WTC11 (cell line): ENCODE results near the gene AHSG. TPM values are rescaled to one million over a fixed set of nuclear protein-coding genes. Genes with fewer than 3 reads are reported as not detected.
A peak's percentile ranks its signal among the peaks of the same experiment; 100 is the strongest.

Experiments
- ATAC-seq: fragments of 200-7000 bp; cut with Tn5 transposase; 2 replicates; pipeline ENCODE4 v1.10.0; 2021; ENCODE audit warnings: mild to moderate bottlenecking, moderate library complexity
- CTCF ChIA-PET: fragments of 300-600 bp; sonication (Branson Sonifier 250); formaldehyde crosslinking; loops from one replicate; lab custom pipeline; 2021; ENCODE audit warnings: antibody characterized with exemption; lab: Charles Lee
- POLR2A ChIA-PET: fragments of 350-600 bp; sonication (Branson Sonifier 250); formaldehyde crosslinking; loops from one replicate; lab custom pipeline; 2021; ENCODE audit warnings: antibody characterized with exemption; lab: Charles Lee
- DNase-seq: peaks from one replicate; pipeline ENCODE4 v3.0.0; 2021; ENCODE audit warnings: low spot score
- H3K27ac Mint-ChIP-seq: 2 replicates; pipeline ENCODE4 v1.8.0; 2021; ENCODE audit warnings: mixed read lengths
- H3K27me3 Mint-ChIP-seq: 2 replicates; pipeline ENCODE4 v1.8.0; 2021; ENCODE audit warnings: low read depth, mild to moderate bottlenecking, moderate library complexity, mixed read lengths
- H3K36me3 Mint-ChIP-seq: 2 replicates; pipeline ENCODE4 v1.8.0; 2021; ENCODE audit warnings: mixed read lengths
- H3K4me1 Mint-ChIP-seq: 2 replicates; pipeline ENCODE4 v1.8.0; 2022; ENCODE audit warnings: mixed read lengths
- H3K4me3 Mint-ChIP-seq: 2 replicates; pipeline ENCODE4 v1.8.0; 2021; ENCODE audit warnings: mild to moderate bottlenecking, moderate library complexity, mixed read lengths
- H3K9me3 Mint-ChIP-seq: 2 replicates; pipeline ENCODE4 v1.8.0; 2021; ENCODE audit warnings: mixed read lengths
- ATF1 ChIP-seq: sonication (generic); formaldehyde crosslinking; IDR thresholded peaks from 2 replicates; pipeline ENCODE4 v1.8.1; 2023; ENCODE audit warnings: mild to moderate bottlenecking, moderate library complexity, missing genetic modification reagents
- CREB1 ChIP-seq: sonication (generic); formaldehyde crosslinking; IDR thresholded peaks from 2 replicates; pipeline ENCODE4 v1.8.0; 2023; ENCODE audit warnings: mild to moderate bottlenecking, missing genetic modification reagents
- ELF4 ChIP-seq: sonication (generic); formaldehyde crosslinking; IDR thresholded peaks from 2 replicates; pipeline ENCODE4 v1.8.1; 2022; ENCODE audit warnings: low read depth, mild to moderate bottlenecking, moderate library complexity, missing genetic modification reagents
- EMX1 ChIP-seq: fragments of 250-450 bp; sonication (Bioruptor Pico); IDR thresholded peaks from 2 replicates; pipeline ENCODE4 v1.8.0; 2021; ENCODE audit warnings: mild to moderate bottlenecking
- ESRRA ChIP-seq: sonication (generic); formaldehyde crosslinking; IDR thresholded peaks from 2 replicates; pipeline ENCODE4 v1.8.1; 2022; ENCODE audit warnings: mild to moderate bottlenecking, missing genetic modification reagents, borderline replicate concordance
- FOXP1 ChIP-seq: sonication (generic); formaldehyde crosslinking; IDR thresholded peaks from 2 replicates; pipeline ENCODE4 v1.8.0; 2022; ENCODE audit warnings: missing genetic modification reagents, mild to moderate bottlenecking, moderate library complexity, borderline replicate concordance
- GTF2I ChIP-seq: fragments of 250-450 bp; sonication (Bioruptor Pico); conservative IDR thresholded peaks from 2 replicates; pipeline ENCODE4 v1.4.0; 2021; ENCODE audit warnings: mild to moderate bottlenecking
- JAZF1 ChIP-seq: fragments of 250-450 bp; sonication (Bioruptor Pico); IDR thresholded peaks from 2 replicates; pipeline ENCODE4 v1.9.0; 2021; ENCODE audit warnings: moderate library complexity, mild to moderate bottlenecking, inconsistent platforms
- KAT7 ChIP-seq: sonication (generic); formaldehyde crosslinking; IDR thresholded peaks from 2 replicates; pipeline ENCODE4 v1.8.1; 2023; ENCODE audit warnings: missing genetic modification reagents, mild to moderate bottlenecking, borderline replicate concordance
- MXD4 ChIP-seq: fragments of 250-450 bp; sonication (Bioruptor Pico); IDR thresholded peaks from 2 replicates; pipeline ENCODE4 v1.8.0; 2021; ENCODE audit warnings: mild to moderate bottlenecking, moderate library complexity, borderline replicate concordance
- NR1H2 ChIP-seq: sonication (generic); formaldehyde crosslinking; IDR thresholded peaks from 2 replicates; pipeline ENCODE4 v1.9.0; 2021; ENCODE audit warnings: mild to moderate bottlenecking, moderate library complexity, missing genetic modification reagents
- NR2C2 ChIP-seq: sonication (generic); formaldehyde crosslinking; IDR thresholded peaks from 2 replicates; pipeline ENCODE4 v1.8.0; 2022; ENCODE audit warnings: mild to moderate bottlenecking, missing genetic modification reagents
- OVOL2 ChIP-seq: fragments of 250-450 bp; sonication (Bioruptor Pico); IDR thresholded peaks from 2 replicates; pipeline ENCODE4 v1.9.0; 2021; ENCODE audit warnings: mild to moderate bottlenecking, borderline replicate concordance
- RELA ChIP-seq: sonication (generic); formaldehyde crosslinking; IDR thresholded peaks from 2 replicates; pipeline ENCODE4 v1.8.1; 2022; ENCODE audit warnings: missing genetic modification reagents, mild to moderate bottlenecking, borderline replicate concordance
- SOX15 ChIP-seq: fragments of 250-450 bp; sonication (Bioruptor Pico); IDR thresholded peaks from 2 replicates; pipeline ENCODE4 v1.9.0; 2021; ENCODE audit warnings: mild to moderate bottlenecking
- TCF7 ChIP-seq: sonication (generic); formaldehyde crosslinking; IDR thresholded peaks from 2 replicates; pipeline ENCODE4 v1.8.0; 2022; ENCODE audit warnings: mild to moderate bottlenecking, low read depth, missing genetic modification reagents, moderate library complexity
- TEAD1 ChIP-seq: sonication (generic); formaldehyde crosslinking; IDR thresholded peaks from 2 replicates; pipeline ENCODE4 v1.8.0; 2022; ENCODE audit warnings: mild to moderate bottlenecking, missing genetic modification reagents
- ZNF138 ChIP-seq: sonication (generic); formaldehyde crosslinking; conservative IDR thresholded peaks from 2 replicates; pipeline ENCODE4 v1.8.1; 2022; ENCODE audit warnings: mild to moderate bottlenecking, moderate library complexity, missing genetic modification reagents
- total RNA-seq: library from RNA; stranded (reverse); gene quantifications from 3 replicates; pipeline ENCODE4 v1.2.3, GENCODE V29; 2021
- TF ChIP-seq, protein P1 (sequence below): sonication (generic); formaldehyde crosslinking; IDR thresholded peaks from 2 replicates; pipeline ENCODE4 v1.8.1; 2023; ENCODE audit warnings: mild to moderate bottlenecking, missing genetic modification reagents, moderate library complexity
- TF ChIP-seq, protein P2 (sequence below): fragments of 250-450 bp; sonication (Bioruptor Pico); IDR thresholded peaks from 2 replicates; pipeline ENCODE4 v2.1.2; 2022; ENCODE audit warnings: mild to moderate bottlenecking, moderate library complexity
- TF ChIP-seq, protein P3 (sequence below): sonication (generic); formaldehyde crosslinking; IDR thresholded peaks from 2 replicates; pipeline ENCODE4 v1.8.0; 2023; ENCODE audit warnings: missing genetic modification reagents
- TF ChIP-seq, protein P4 (sequence below): sonication (generic); formaldehyde crosslinking; IDR thresholded peaks from 2 replicates; pipeline ENCODE4 v1.8.0; 2022; ENCODE audit warnings: mild to moderate bottlenecking, missing genetic modification reagents
- TF ChIP-seq, protein P5 (sequence below): sonication (generic); formaldehyde crosslinking; IDR thresholded peaks from 2 replicates; pipeline ENCODE4 v1.8.0; 2022; ENCODE audit warnings: mild to moderate bottlenecking, missing genetic modification reagents
- TF ChIP-seq, protein P6 (sequence below): fragments of 250-450 bp; sonication (Bioruptor Pico); IDR thresholded peaks from 2 replicates; pipeline ENCODE4 v1.9.0; 2021; ENCODE audit warnings: mild to moderate bottlenecking, borderline replicate concordance
- TF ChIP-seq, protein P7 (sequence below): sonication (generic); formaldehyde crosslinking; IDR thresholded peaks from 2 replicates; pipeline ENCODE4 v1.8.1; 2022; ENCODE audit warnings: low read depth, missing genetic modification reagents, borderline replicate concordance

The AHSG gene
- total RNA-seq, 1 experiment from 2014 or later = 1.9 TPM

DNA sequence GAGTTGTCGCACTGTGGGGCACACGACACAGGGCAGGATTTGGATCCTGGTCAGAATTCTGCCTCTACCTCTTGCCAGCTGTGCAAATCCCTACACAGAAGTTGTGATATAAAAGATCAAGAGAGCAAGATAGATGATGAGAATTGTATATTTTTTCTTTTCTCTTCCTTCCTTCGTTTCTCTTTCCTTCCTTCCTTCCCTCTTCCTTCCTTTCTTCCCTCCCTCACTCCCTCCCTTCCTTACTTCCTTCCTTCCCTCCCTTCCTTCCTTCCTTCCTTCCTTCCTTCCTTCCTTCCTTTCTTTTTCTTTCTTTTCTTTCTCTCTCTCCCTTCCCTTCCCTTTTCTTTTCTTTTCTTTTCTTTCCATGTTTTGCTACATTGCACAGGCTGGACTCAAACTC is 12.0 kb upstream of the AHSG start:
- Mint-ChIP-seq H3K4me1 (peaks cover 6% of the 10 kb centered on the region), H3K36me3 (no peaks in the 10 kb centered on the region), H3K4me3 (no peak overlapping the region), H3K27ac (no peak overlapping the region), H3K9me3 (no peaks in the 10 kb centered on the region), H3K27me3 (peaks cover 6% of the 10 kb centered on the region; the same call in 1 of the 2 replicates)
- ATAC-seq (no peak), DNase-seq (no peak)
- TF ChIP-seq, protein P1, sequence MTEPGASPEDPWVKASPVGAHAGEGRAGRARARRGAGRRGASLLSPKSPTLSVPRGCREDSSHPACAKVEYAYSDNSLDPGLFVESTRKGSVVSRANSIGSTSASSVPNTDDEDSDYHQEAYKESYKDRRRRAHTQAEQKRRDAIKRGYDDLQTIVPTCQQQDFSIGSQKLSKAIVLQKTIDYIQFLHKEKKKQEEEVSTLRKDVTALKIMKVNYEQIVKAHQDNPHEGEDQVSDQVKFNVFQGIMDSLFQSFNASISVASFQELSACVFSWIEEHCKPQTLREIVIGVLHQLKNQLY (CRISPR knock-in tag) = no peak
- TF ChIP-seq ESRRA (no peak), NR1H2 (CRISPR knock-in tag) (no peak), FOXP1 (no peak), GTF2I (CRISPR knock-in tag) (no peak), KAT7 (no peak), SOX15 (CRISPR knock-in tag) (no peak), NR2C2 (CRISPR knock-in tag) (no peak)
- POLR2A ChIA-PET = no interaction called here
- CTCF ChIA-PET = interaction anchor here (2.5 to 10.5 kb wide), 2 partner anchors 13 to 16 kb away, joined by 10 to 87 read pairs; partner anchors contain the start of gene AHSG

DNA sequence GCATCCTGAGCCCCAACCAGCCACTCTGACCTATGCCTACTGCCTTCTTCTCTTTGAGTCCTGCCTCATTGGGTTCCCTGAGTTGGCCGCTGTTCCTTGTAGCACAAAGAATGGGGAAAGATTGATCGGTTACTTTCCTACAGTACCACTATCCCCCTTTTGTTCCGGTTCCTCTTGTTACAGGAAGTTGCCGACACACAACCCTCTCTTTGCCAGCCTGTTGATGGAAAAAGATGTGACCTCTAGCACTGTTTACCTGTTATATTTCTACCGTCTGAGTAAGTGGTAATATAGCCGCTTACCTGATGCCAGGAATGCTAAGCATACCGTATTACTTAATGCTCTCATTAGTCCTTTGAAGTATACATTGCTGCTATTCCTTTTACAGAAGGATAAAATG is 9.7 kb upstream of the AHSG start:
- Mint-ChIP-seq H3K4me1 (no peaks in the 10 kb centered on the region), H3K27ac (no peak overlapping the region), H3K36me3 (no peaks in the 10 kb centered on the region), H3K9me3 (no peaks in the 10 kb centered on the region), H3K27me3 (peaks cover 3% of the 10 kb centered on the region; the same call in 1 of the 2 replicates), H3K4me3 (no peak overlapping the region)
- CTCF ChIA-PET = interaction anchor here (0.6 to 10.5 kb wide), 4 partner anchors 11 to 73 kb away, joined by 3 to 87 read pairs (median 8); partner anchors contain the start of gene AHSG
- ATAC-seq = peak; percentile 24; the same call in 1 of the 2 replicates
- no peak for DNase-seq
- TF ChIP-seq RELA = no peak
- TF ChIP-seq, protein P2, sequence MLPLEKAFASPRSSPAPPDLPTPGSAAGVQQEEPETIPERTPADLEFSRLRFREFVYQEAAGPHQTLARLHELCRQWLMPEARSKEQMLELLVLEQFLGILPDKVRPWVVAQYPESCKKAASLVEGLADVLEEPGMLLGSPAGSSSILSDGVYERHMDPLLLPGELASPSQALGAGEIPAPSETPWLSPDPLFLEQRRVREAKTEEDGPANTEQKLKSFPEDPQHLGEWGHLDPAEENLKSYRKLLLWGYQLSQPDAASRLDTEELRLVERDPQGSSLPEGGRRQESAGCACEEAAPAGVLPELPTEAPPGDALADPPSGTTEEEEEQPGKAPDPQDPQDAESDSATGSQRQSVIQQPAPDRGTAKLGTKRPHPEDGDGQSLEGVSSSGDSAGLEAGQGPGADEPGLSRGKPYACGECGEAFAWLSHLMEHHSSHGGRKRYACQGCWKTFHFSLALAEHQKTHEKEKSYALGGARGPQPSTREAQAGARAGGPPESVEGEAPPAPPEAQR (CRISPR knock-in tag) = no peak
- TF ChIP-seq JAZF1 (CRISPR knock-in tag) = no peak
- no peak for TF ChIP-seq ELF4 (CRISPR knock-in tag)
- TF ChIP-seq ATF1 (CRISPR knock-in tag) = no peak
- no peak for TF ChIP-seq TCF7
- TF ChIP-seq ZNF138 = no peak
- TF ChIP-seq, protein P3, sequence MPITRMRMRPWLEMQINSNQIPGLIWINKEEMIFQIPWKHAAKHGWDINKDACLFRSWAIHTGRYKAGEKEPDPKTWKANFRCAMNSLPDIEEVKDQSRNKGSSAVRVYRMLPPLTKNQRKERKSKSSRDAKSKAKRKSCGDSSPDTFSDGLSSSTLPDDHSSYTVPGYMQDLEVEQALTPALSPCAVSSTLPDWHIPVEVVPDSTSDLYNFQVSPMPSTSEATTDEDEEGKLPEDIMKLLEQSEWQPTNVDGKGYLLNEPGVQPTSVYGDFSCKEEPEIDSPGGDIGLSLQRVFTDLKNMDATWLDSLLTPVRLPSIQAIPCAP = no peak
- TF ChIP-seq OVOL2 = no peak
- no peak for TF ChIP-seq TEAD1 (CRISPR knock-in tag)
- TF ChIP-seq, protein P4, sequence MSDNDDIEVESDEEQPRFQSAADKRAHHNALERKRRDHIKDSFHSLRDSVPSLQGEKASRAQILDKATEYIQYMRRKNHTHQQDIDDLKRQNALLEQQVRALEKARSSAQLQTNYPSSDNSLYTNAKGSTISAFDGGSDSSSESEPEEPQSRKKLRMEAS (CRISPR knock-in tag) = no peak
- TF ChIP-seq, protein P5, sequence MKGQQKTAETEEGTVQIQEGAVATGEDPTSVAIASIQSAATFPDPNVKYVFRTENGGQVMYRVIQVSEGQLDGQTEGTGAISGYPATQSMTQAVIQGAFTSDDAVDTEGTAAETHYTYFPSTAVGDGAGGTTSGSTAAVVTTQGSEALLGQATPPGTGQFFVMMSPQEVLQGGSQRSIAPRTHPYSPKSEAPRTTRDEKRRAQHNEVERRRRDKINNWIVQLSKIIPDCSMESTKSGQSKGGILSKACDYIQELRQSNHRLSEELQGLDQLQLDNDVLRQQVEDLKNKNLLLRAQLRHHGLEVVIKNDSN = no peak
- no peak for TF ChIP-seq CREB1 (CRISPR knock-in tag)
- no peak for TF ChIP-seq EMX1 (CRISPR knock-in tag)
- TF ChIP-seq MXD4 (CRISPR knock-in tag) = no peak
- TF ChIP-seq, protein P6, sequence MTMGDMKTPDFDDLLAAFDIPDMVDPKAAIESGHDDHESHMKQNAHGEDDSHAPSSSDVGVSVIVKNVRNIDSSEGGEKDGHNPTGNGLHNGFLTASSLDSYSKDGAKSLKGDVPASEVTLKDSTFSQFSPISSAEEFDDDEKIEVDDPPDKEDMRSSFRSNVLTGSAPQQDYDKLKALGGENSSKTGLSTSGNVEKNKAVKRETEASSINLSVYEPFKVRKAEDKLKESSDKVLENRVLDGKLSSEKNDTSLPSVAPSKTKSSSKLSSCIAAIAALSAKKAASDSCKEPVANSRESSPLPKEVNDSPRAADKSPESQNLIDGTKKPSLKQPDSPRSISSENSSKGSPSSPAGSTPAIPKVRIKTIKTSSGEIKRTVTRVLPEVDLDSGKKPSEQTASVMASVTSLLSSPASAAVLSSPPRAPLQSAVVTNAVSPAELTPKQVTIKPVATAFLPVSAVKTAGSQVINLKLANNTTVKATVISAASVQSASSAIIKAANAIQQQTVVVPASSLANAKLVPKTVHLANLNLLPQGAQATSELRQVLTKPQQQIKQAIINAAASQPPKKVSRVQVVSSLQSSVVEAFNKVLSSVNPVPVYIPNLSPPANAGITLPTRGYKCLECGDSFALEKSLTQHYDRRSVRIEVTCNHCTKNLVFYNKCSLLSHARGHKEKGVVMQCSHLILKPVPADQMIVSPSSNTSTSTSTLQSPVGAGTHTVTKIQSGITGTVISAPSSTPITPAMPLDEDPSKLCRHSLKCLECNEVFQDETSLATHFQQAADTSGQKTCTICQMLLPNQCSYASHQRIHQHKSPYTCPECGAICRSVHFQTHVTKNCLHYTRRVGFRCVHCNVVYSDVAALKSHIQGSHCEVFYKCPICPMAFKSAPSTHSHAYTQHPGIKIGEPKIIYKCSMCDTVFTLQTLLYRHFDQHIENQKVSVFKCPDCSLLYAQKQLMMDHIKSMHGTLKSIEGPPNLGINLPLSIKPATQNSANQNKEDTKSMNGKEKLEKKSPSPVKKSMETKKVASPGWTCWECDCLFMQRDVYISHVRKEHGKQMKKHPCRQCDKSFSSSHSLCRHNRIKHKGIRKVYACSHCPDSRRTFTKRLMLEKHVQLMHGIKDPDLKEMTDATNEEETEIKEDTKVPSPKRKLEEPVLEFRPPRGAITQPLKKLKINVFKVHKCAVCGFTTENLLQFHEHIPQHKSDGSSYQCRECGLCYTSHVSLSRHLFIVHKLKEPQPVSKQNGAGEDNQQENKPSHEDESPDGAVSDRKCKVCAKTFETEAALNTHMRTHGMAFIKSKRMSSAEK (CRISPR knock-in tag) = no peak
- TF ChIP-seq, protein P7, sequence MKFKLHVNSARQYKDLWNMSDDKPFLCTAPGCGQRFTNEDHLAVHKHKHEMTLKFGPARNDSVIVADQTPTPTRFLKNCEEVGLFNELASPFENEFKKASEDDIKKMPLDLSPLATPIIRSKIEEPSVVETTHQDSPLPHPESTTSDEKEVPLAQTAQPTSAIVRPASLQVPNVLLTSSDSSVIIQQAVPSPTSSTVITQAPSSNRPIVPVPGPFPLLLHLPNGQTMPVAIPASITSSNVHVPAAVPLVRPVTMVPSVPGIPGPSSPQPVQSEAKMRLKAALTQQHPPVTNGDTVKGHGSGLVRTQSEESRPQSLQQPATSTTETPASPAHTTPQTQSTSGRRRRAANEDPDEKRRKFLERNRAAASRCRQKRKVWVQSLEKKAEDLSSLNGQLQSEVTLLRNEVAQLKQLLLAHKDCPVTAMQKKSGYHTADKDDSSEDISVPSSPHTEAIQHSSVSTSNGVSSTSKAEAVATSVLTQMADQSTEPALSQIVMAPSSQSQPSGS (CRISPR knock-in tag) = no peak
- POLR2A ChIA-PET = no interaction called here
